Activated CD4-positive, alpha-beta T cell treated with anti-CD3 and anti-CD28 coated beads, Interleukin-2, Interleukin-6, amounts not matched to agents 100 ng/mL and 50 ng/mL, durations not matched to agents 16 hours and 8 hours (primary cell): ENCODE measurements around the gene ZFR2.

Experiments used
- DNase-seq: peaks from one replicate; pipeline ENCODE4 v3.0.0-alpha.2; 2020

The ZFR2 gene

GRCh38 chr19:3785451-3785937 is 83.3 kb downstream of the ZFR2 start:
- peak; percentile 12 for DNase-seq

GRCh38 chr19:3784607-3785450 is 84.0 kb downstream of the ZFR2 start:
- no peak for DNase-seq

- peak; percentile 32 for DNase-seq
Observed at GRCh38 chr19:3783660-3784584, 84.9 kb downstream of the ZFR2 start.

- no peak for DNase-seq
Observed at GRCh38 chr19:3782903-3783302, 85.9 kb downstream of the ZFR2 start.

- no peak for DNase-seq
Observed at GRCh38 chr19:3782330-3782729, 86.5 kb downstream of the ZFR2 start.

- DNase-seq = no peak
Observed at GRCh38 chr19:3781603-3782002, 87.2 kb downstream of the ZFR2 start.

GRCh38 chr19:3780786-3781304 is 88.0 kb downstream of the ZFR2 start:
- DNase-seq = no peak

- DNase-seq = no peak
Observed at GRCh38 chr19:3778899-3779723, 89.7 kb downstream of the ZFR2 start.

- no peak for DNase-seq
Observed at GRCh38 chr19:3778104-3778867, 90.6 kb downstream of the ZFR2 start.

GRCh38 chr19:3776479-3777040 is 92.3 kb downstream of the ZFR2 start:
- no peak for DNase-seq

- no peak for DNase-seq
Observed at GRCh38 chr19:3775831-3776230, 93.0 kb downstream of the ZFR2 start.

GRCh38 chr19:3775374-3775711 is 93.5 kb downstream of the ZFR2 start:
- DNase-seq = no peak

- no peak for DNase-seq
Observed at GRCh38 chr19:3774621-3775373, 94.0 kb downstream of the ZFR2 start.

- DNase-seq = no peak
Observed at GRCh38 chr19:3773814-3774515, 94.9 kb downstream of the ZFR2 start.

GRCh38 chr19:3771906-3772455 is 96.9 kb downstream of the ZFR2 start, which contains the start of gene RAX2:
RAX2 (minus strand) TSS chr19:3772228; CDS start chr19:3771742, 486 bp downstream.
- no peak for DNase-seq

- no peak for DNase-seq
Observed at GRCh38 chr19:3771000-3771905, 97.6 kb downstream of the ZFR2 start.

- no peak for DNase-seq
Observed at GRCh38 chr19:3770136-3770999, 98.5 kb downstream of the ZFR2 start.
